ENCODE measurements around the gene NFX1.
A peak's percentile ranks its signal among the peaks of the same experiment; 100 is the strongest.

NFX1 gene

GRCh38 chr9:33264003-33264472 lies 26.3 kb upstream of the NFX1 start (continued):
- TF ChIP-seq, protein P1, sequence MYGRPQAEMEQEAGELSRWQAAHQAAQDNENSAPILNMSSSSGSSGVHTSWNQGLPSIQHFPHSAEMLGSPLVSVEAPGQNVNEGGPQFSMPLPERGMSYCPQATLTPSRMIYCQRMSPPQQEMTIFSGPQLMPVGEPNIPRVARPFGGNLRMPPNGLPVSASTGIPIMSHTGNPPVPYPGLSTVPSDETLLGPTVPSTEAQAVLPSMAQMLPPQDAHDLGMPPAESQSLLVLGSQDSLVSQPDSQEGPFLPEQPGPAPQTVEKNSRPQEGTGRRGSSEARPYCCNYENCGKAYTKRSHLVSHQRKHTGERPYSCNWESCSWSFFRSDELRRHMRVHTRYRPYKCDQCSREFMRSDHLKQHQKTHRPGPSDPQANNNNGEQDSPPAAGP (tag by site-specific recombination; IDR thresholded peaks at IDR 0.05): 0 out of 2 replicates have a peak, but pooled peaks have one; percentile 31

GRCh38 chr9:33264473-33265177 lies 25.7 kb upstream of the NFX1 start, which contains the start of the genes BAG1 and CHMP5:
Gene BAG1, minus strand, starts transcription at chr9:33264708.
Gene CHMP5, plus strand, starts transcription at chr9:33265049. Its CDS starts 30 bp downstream, at chr9:33265079.
- H3K27ac ChIP-seq (ENCODE audit: extremely low read depth, low read depth, low read length): peak within 1 kb of the TSS; percentile 77; the same call in 1 of the 2 replicates
- CTCF ChIA-PET: interaction anchor here (1.1 to 1.3 kb wide), 2 partner anchors 16 to 23 kb away, joined by 4 to 6 read pairs; no protein-coding TSS in a partner anchor
- H3K4me1 ChIP-seq (ENCODE audit: control insufficient read depth, insufficient read depth, low read length): peaks cover 3% of the 10 kb centered on the region; the same call in 1 of the 2 replicates
- H3K4me3 ChIP-seq (ENCODE audit: low read depth, low read length): peak within 1 kb of the TSS; percentile 90
- H3K9me3 ChIP-seq (ENCODE audit: control insufficient read depth, insufficient read depth, low read depth, low read length): no peaks in the 10 kb centered on the region
- POLR2A ChIA-PET: interaction anchor here (0.6 to 2.2 kb wide), 7 partner anchors 9 to 239 kb away, joined by 3 to 16 read pairs (median 6); partner anchors contain the start of genes DNAJA1, NFX1 and NOL6
- peaks cover 11 to 62% of the 10 kb centered on the region in 2 experiments for H3K36me3 ChIP-seq (ENCODE audit: control insufficient read depth in 2 of 2, insufficient read depth in 1 of 2, low read length in 2 of 2)
- TF ChIP-seq YY1 (tag by site-specific recombination; IDR thresholded peaks at IDR 0.05): 0 out of 2 replicates have a peak, but pooled peaks have one; percentile 13
- TF ChIP-seq, protein P2, sequence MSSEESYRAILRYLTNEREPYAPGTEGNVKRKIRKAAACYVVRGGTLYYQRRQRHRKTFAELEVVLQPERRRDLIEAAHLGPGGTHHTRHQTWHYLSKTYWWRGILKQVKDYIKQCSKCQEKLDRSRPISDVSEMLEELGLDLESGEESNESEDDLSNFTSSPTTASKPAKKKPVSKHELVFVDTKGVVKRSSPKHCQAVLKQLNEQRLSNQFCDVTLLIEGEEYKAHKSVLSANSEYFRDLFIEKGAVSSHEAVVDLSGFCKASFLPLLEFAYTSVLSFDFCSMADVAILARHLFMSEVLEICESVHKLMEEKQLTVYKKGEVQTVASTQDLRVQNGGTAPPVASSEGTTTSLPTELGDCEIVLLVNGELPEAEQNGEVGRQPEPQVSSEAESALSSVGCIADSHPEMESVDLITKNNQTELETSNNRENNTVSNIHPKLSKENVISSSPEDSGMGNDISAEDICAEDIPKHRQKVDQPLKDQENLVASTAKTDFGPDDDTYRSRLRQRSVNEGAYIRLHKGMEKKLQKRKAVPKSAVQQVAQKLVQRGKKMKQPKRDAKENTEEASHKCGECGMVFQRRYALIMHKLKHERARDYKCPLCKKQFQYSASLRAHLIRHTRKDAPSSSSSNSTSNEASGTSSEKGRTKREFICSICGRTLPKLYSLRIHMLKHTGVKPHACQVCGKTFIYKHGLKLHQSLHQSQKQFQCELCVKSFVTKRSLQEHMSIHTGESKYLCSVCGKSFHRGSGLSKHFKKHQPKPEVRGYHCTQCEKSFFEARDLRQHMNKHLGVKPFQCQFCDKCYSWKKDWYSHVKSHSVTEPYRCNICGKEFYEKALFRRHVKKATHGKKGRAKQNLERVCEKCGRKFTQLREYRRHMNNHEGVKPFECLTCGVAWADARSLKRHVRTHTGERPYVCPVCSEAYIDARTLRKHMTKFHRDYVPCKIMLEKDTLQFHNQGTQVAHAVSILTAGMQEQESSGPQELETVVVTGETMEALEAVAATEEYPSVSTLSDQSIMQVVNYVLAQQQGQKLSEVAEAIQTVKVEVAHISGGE (tag by site-specific recombination; conservative IDR thresholded peaks at IDR 0.05; ENCODE audit: low read depth): peak; percentile 89
- TF ChIP-seq, protein P3, sequence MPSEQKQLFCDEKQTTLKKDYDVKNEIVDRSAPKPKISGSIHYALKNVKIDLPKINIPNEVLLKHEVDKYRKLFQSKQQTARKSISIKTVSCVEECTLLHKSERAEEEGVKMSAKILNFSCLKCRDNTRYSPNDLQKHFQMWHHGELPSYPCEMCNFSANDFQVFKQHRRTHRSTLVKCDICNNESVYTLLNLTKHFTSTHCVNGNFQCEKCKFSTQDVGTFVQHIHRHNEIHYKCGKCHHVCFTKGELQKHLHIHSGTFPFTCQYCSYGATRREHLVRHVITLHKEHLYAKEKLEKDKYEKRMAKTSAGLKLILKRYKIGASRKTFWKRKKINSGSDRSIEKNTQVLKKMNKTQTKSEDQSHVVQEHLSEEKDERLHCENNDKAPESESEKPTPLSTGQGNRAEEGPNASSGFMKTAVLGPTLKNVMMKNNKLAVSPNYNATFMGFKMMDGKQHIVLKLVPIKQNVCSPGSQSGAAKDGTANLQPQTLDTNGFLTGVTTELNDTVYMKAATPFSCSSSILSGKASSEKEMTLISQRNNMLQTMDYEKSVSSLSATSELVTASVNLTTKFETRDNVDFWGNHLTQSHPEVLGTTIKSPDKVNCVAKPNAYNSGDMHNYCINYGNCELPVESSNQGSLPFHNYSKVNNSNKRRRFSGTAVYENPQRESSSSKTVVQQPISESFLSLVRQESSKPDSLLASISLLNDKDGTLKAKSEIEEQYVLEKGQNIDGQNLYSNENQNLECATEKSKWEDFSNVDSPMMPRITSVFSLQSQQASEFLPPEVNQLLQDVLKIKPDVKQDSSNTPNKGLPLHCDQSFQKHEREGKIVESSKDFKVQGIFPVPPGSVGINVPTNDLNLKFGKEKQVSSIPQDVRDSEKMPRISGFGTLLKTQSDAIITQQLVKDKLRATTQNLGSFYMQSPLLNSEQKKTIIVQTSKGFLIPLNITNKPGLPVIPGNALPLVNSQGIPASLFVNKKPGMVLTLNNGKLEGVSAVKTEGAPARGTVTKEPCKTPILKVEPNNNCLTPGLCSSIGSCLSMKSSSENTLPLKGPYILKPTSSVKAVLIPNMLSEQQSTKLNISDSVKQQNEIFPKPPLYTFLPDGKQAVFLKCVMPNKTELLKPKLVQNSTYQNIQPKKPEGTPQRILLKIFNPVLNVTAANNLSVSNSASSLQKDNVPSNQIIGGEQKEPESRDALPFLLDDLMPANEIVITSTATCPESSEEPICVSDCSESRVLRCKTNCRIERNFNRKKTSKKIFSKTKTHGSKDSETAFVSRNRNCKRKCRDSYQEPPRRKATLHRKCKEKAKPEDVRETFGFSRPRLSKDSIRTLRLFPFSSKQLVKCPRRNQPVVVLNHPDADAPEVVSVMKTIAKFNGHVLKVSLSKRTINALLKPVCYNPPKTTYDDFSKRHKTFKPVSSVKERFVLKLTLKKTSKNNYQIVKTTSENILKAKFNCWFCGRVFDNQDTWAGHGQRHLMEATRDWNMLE (tag by site-specific recombination; conservative IDR thresholded peaks at IDR 0.05; ENCODE audit: low read depth): peak; percentile 66; the same call in 1 of the 2 replicates
- peak; percentile 64 for TF ChIP-seq KLF1 (tag by site-specific recombination; IDR thresholded peaks at IDR 0.05)
- TF ChIP-seq ZNF792 (tag by site-specific recombination; IDR thresholded peaks at IDR 0.05): no peak
- TF ChIP-seq ZBTB48 (tag by site-specific recombination; IDR thresholded peaks at IDR 0.05): no peak
- peak; percentile 47 for TF ChIP-seq KLF8 (tag by site-specific recombination; IDR thresholded peaks at IDR 0.05)
- TF ChIP-seq ZSCAN30 (tag by site-specific recombination; IDR thresholded peaks at IDR 0.05): 0 out of 2 replicates have a peak, but pooled peaks have one; percentile 33
- TF ChIP-seq PATZ1 (tag by site-specific recombination; IDR thresholded peaks at IDR 0.05): peak; percentile 43; the same call in 1 of the 2 replicates
- peak; percentile 93 for TF ChIP-seq SP2 (tag by site-specific recombination; IDR thresholded peaks at IDR 0.05)
- TF ChIP-seq, protein P4, sequence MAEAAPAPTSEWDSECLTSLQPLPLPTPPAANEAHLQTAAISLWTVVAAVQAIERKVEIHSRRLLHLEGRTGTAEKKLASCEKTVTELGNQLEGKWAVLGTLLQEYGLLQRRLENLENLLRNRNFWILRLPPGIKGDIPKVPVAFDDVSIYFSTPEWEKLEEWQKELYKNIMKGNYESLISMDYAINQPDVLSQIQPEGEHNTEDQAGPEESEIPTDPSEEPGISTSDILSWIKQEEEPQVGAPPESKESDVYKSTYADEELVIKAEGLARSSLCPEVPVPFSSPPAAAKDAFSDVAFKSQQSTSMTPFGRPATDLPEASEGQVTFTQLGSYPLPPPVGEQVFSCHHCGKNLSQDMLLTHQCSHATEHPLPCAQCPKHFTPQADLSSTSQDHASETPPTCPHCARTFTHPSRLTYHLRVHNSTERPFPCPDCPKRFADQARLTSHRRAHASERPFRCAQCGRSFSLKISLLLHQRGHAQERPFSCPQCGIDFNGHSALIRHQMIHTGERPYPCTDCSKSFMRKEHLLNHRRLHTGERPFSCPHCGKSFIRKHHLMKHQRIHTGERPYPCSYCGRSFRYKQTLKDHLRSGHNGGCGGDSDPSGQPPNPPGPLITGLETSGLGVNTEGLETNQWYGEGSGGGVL (tag by site-specific recombination; IDR thresholded peaks at IDR 0.05): no peak
- TF ChIP-seq ZFHX2 (tag by site-specific recombination; conservative IDR thresholded peaks at IDR 0.05): peak; percentile 12; the same call in 1 of the 2 replicates
- TF ChIP-seq ZNF561 (tag by site-specific recombination; IDR thresholded peaks at IDR 0.05; ENCODE audit: borderline replicate concordance): 0 out of 2 replicates have a peak, but pooled peaks have one; percentile 57
- TF ChIP-seq SCRT2 (tag by site-specific recombination; IDR thresholded peaks at IDR 0.05): peak; percentile 94
- peak; percentile 82 for TF ChIP-seq SP3 (tag by site-specific recombination; IDR thresholded peaks at IDR 0.05)
- no peak for TF ChIP-seq ZSCAN18 (tag by site-specific recombination; IDR thresholded peaks at IDR 0.05)
